Stimulated activated CD8-positive, alpha-beta memory T cell treated with anti-CD3 and anti-CD28 coated beads, Interleukin-7, amount 100 ng/mL, for 4 hours (primary cell): ENCODE results near the gene ARHGEF28.

Experiments used
- DNase-seq, 2 donors: peaks; one replicate each; pipeline ENCODE4 v3.0.0-alpha.2; 2020; ENCODE audit warnings: low read depth in 2 of 2

Gene ARHGEF28

DNA sequence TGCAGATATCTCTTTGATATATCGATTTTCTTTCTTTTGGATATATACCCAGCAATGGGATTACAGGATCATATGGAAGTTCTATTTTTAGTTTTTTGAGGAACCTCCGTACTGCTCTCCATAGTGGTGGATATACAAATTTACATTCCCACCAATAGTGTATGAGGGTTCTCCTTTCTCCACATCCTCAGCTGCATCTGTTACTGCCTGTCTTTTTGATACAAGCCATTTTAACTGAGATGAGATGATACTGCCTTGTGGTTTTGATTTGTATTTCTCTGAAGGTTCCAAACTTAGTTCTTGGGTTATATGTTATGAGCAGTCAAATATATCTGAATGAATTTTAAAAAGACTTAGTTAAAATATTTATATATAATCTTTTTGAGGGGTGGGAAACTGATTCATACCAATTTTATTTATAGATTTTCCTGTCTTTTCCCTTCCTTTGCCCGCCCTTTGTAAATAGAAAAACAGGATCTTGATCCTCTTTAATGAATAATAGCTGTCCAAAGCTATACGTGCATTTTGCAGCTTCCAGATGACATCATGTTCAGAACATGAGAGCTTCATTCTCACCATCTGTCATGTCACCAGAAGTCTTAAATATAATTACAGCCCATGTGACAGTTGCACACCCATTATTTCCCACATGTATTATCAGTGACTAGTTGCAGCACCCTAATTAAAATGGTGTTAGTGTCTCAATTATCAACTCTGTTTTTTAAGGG is 6.2 kb upstream of the ARHGEF28 start:
- DNase-seq: no peak

- no peak for DNase-seq
Measured at GRCh38 chr5:73620334-73620687, 5.7 kb upstream of the ARHGEF28 start.

- DNase-seq: no peak
Measured at GRCh38 chr5:73623060-73623459, 2.9 kb upstream of the ARHGEF28 start.

- no peak for DNase-seq
Measured at GRCh38 chr5:73623901-73624404, 2.0 kb upstream of the ARHGEF28 start.

- DNase-seq: no peak
Measured at GRCh38 chr5:73624888-73625287, 1.1 kb upstream of the ARHGEF28 start.

DNA sequence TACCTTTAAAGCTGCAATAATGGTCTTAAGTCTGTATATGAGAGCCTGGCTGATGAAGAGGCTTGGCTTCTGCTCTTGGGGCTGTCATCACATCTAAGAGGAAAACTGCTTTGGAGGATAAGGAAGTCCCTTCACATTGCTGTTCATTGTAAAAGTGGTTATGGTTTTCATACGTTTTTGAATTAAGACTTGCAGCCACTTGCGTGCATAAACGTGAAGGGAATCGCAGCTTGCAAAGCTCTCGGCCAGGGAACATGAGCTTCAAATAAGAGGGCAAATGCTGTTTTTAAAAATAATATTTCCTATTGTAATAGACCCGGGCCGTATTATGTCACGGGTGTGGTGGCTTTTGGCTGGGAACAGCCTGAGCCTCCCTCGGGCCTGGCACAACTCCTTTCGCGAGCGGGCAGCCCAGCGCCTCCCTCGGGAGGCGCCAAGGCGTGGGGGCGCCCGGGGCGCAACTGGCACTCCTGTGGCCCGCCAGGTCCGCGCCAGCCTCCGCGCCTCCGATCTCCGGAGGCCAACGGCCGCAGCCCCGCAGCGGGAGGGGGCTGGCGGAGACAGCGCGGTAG is 538 bp upstream of the ARHGEF28 start:
- DNase-seq: no peak

- DNase-seq: no peak
Measured at GRCh38 chr5:73626814-73627313, 868 bp downstream of the ARHGEF28 start.

GRCh38 chr5:73629456-73629855 is 3.5 kb downstream of the ARHGEF28 start:
- no peak for DNase-seq

- no peak for DNase-seq
Measured at GRCh38 chr5:73630765-73631164, 4.8 kb downstream of the ARHGEF28 start.

DNA sequence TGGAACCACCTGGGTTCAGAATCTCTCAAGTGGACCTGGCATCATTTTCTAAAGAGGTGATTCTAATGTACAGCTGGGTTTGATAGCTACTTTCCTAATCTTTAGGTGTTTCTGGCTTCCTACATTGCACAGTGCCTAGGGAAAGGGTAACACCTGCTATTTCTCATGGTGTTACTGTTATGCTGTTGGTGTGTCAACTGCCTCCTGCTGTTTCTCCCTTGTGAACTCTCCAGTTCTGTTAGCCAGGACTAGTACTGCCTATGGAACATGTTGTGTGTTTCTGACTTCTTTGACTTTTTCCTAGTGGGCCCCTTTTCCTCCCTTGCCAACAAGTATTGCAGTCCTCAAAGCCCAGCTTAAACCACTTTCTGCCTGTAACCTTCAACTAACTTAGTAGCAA is 5.5 kb downstream of the ARHGEF28 start:
- DNase-seq: no peak

GRCh38 chr5:73633060-73633459 is 7.1 kb downstream of the ARHGEF28 start:
- DNase-seq: no peak

GRCh38 chr5:73636408-73636807 is 10.4 kb downstream of the ARHGEF28 start:
- DNase-seq: no peak

- DNase-seq: no peak
Measured at GRCh38 chr5:73637565-73637964, 11.6 kb downstream of the ARHGEF28 start.

DNA sequence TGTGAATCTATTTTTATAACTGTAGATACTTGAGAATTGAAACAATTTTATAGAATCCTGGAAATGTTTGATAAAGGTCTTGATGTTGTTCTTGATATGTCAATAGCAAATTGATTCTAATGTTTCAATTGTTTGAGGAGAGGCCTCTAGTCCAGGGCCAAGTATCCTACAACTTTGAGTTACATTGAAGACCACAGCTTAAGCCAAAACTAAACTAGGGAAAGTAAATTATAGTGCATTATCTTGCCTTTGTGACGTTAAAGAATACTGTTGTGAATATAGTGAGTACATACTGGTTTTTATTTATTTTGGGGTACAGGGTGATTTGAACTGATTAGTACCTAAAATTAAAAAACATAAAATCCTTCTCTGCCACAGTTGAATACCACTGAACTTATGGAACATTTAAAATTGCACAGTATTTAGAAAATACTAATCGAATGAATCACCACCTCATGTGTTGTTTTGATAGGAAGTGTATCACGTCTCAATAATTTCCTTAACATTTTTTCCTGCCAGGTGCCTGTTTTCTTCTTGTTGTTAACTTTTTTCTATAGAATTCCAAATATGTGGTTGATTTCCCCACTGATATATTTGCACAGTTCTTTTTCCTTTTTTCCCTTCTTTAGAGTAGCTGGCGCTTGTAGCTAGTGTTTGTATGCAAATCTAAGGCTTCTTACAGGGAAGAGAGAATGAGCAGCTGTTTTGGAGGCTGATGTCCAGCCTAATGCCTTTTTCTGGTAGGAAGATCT is 12.5 kb downstream of the ARHGEF28 start:
- no peak for DNase-seq

GRCh38 chr5:73640861-73641320 is 14.9 kb downstream of the ARHGEF28 start:
- no peak for DNase-seq

- DNase-seq: no peak
Measured at GRCh38 chr5:73641811-73642210, 15.8 kb downstream of the ARHGEF28 start.

DNA sequence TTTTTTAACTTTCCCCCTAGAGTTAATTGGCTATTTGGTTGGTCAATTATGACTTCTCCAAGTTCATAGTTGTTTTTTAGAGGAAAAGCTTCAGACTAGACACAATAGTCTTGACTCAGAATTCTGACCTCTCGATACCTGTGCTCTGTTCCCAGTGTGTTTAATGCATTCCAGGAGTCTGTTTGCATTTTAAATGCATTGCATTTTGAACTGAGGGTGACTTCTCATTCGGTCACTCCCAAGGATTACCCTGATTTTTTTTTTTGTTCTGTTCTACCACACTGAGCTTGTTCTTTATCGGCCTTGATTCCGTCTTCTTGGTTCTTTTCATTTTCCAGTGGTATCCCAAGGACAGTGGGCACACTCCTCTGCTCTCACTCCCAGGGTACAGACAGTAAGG is 16.3 kb downstream of the ARHGEF28 start:
- no peak for DNase-seq

GRCh38 chr5:73644385-73644963 is 18.5 kb downstream of the ARHGEF28 start:
- no peak for DNase-seq

DNA sequence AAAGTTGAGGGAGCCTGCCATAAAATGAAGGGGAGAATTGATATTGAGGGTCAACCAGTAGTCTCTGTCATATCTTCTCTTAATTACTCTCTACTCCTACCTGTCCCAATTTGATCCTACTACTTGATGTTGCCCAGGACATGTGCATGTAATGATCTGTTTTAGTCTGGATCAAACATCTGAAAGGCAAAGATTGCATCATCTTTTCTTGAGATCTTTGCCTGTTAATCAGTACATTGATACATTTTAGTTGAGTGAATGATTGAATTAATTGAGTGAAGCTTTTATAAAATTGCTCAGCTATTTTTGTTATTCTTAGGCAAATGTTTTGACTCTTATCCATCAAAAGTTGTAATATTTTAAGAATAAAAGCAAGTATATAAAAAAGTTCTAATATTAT is 21.7 kb downstream of the ARHGEF28 start:
- DNase-seq: no peak

DNA sequence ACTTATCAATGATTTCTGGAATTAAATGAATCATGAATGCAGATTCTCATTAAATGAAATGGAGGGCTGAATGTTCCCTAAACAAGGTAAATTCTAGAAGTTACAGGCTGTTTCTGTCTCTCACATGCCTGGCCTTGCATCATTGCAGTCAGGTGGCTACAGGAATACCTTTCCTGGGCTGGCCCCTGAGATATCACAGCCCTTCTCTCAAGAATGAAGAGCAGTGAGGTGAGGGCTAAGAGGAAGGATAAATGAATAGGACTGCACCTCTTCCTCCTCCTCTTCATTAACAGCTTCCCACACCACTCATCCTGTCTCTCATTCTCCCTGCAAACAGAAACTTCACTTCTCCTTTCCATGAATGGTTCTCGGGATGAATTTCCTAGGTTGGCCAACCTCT is 22.5 kb downstream of the ARHGEF28 start:
- no peak for DNase-seq

- no peak for DNase-seq
Measured at GRCh38 chr5:73649926-73650325, 23.9 kb downstream of the ARHGEF28 start.

- no peak for DNase-seq
Measured at GRCh38 chr5:73652391-73652790, 26.4 kb downstream of the ARHGEF28 start.
